GM19463 (cell line): ENCODE measurements around the gene SEZ6L.

Experiments used
- ATAC-seq: cut with Tn5 transposase; IDR thresholded peaks from one replicate; pipeline ENCODE4 v1.9.1; 2021; ENCODE audit warnings: mild to moderate bottlenecking, moderate library complexity; ENCODE audit not compliant: unreplicated experiment

Gene SEZ6L

DNA sequence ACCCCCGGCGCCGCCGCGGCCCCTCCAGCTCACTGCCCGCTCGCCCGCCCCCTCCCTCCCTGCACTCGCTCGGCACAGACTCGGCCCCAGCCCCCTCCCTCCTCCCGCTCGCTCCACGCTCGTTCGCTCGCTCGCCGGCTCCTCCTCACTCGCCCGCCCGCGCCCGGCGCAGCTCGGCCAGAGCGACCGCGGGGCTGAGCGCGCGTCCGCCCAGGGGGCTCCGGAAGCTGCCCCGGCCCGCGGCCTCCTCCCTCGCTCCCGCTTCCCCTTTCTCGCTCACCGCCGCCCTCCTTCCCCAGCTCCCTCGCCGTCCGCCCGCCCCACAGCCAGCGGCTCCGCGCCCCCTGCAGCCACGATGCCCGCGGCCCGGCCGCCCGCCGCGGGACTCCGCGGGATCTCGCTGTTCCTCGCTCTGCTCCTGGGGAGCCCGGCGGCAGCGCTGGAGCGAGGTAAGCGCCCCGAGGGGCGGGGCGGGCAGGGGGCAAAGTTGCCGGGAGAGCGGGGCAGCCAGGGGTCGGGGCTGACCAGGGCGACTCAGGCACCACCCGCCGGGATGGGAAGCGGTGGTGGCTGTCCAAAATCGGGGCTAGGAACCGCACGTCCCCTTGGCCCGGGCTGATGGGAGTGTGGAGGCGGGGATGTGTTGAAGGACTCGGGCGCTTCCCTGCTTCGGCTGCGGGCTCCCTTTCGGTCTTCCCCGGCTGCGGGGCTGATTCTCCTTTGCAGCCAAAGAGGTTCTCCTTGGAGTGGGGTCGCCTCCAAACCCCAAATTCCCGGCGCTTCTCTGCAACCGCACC is at the start of gene SEZ6L:
Gene SEZ6L, plus strand, starts transcription at position 148 of the 797 bp plus-strand sequence. Its CDS starts 208 bp downstream, at position 356.
- ATAC-seq = no peak

GRCh38 chr22:26122920-26123468 is 46.3 kb upstream of the SEZ6L start:
- no peak for ATAC-seq

- no peak for ATAC-seq
Measured at GRCh38 chr22:26124991-26125725, 44.1 kb upstream of the SEZ6L start.

GRCh38 chr22:26127126-26127525 is 42.1 kb upstream of the SEZ6L start:
- ATAC-seq = no peak

GRCh38 chr22:26127556-26127955 is 41.7 kb upstream of the SEZ6L start:
- no peak for ATAC-seq

- no peak for ATAC-seq
Measured at GRCh38 chr22:26131589-26132154, 37.6 kb upstream of the SEZ6L start.

- no peak for ATAC-seq
Measured at GRCh38 chr22:26134654-26135330, 34.5 kb upstream of the SEZ6L start.

DNA sequence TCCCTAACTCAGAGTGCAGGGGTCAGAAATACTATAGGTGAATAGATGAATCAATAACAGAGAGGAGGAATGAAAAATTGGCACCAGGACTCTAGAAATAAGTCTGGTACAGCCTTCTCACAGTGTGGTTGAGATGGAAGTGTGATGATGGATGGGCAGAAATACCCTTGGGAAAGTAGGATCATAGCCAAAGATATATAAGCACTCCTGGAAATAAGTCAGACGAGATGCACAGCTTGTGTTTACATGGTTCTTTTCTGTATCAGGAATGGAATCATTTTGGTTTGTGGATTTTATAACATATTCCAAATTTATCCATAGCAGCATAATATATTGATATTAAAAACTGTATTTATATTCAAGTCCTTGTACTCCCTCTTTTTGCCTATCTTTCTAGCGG is 33.5 kb upstream of the SEZ6L start:
- ATAC-seq = no peak

DNA sequence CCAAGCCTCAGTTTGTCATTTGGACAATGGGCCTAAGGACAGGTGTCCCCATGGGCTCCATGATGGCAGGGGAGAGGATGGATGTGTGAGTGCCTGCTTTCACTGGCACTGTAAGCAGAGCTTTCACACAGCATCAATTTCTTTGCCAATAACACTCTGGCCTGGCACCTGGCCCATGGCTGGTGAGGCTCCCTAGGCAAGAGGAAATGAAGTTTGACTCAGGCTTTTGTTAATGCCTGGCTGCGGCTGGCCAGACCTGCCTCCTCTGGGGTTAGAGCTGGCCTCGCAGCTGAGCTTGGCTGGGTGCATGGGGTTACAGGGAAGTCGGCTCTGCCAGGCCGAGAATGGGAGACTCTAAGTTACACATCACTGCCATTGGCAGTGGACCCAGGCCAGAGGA is 30.0 kb upstream of the SEZ6L start:
- no peak for ATAC-seq

DNA sequence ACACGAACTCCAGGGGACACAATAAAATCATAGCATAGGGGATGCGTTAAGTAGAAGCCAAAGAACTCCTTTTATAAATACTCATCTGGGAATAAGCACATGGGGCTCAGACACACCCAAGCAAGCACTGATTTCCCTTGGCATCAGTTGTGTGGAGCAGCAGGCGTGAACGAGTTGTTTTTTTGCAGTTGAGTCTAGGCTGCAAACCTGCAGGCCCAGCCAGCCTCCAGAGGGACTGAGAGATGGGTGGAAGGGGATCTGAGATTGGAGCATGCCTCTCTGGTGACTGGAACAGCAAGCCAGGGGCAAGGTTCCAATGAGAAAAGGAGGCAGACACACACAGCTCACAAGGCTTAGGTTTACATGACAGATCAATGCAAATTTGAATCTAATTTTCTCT is 27.4 kb upstream of the SEZ6L start:
- ATAC-seq = no peak

DNA sequence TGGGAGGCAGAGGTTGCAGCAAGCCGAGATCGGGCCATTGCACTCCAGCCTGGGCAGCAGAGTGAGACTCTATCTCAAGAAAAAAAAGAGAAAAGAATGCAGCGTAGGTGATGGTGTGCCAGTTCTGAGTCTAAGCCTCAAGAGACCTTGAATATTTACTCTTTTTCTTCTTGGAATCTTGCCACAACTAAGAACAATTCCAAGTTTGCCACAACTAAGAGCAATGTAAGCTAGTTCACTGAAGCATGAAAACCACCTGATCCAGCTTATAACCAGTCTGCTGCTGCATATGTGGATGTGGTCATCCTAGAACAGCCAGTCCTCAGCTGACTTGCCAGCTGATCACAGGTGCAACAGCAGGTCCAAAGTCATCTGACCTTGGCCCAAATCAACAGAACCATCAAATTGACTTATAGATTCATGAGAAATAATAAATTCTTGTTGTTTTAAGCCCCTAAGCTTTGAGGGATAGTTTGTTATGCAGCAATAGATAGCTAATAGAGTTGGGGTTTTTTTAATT is 25.4 kb upstream of the SEZ6L start:
- ATAC-seq = no peak

DNA sequence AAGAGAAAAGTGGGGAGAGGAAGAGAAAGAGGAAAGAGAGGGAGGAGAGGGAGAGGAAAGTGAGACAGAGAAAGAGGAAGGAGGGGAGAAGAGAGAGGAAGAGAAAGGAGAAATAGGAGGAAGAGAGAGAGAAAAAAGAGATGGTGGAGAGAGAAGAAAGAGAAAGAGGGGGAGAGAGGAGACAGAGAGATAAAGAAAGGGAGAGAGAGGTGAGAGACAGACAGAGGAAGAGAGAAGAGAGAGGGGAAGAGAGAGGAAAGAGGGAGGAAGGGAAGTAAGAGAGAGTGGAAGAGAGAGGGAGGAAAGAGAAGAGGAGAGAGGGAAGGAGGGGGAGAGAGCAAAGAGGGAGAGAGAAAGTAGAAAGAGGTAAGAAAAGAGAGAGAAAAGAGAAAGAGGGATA is 9.4 kb upstream of the SEZ6L start:
- ATAC-seq = no peak

GRCh38 chr22:26161746-26162145 is 7.5 kb upstream of the SEZ6L start:
- ATAC-seq = no peak

GRCh38 chr22:26162926-26163325 is 6.3 kb upstream of the SEZ6L start:
- ATAC-seq = no peak

- no peak for ATAC-seq
Measured at GRCh38 chr22:26164174-26164573, 5.1 kb upstream of the SEZ6L start.

GRCh38 chr22:26168330-26168851 is 871 bp upstream of the SEZ6L start:
- no peak for ATAC-seq

DNA sequence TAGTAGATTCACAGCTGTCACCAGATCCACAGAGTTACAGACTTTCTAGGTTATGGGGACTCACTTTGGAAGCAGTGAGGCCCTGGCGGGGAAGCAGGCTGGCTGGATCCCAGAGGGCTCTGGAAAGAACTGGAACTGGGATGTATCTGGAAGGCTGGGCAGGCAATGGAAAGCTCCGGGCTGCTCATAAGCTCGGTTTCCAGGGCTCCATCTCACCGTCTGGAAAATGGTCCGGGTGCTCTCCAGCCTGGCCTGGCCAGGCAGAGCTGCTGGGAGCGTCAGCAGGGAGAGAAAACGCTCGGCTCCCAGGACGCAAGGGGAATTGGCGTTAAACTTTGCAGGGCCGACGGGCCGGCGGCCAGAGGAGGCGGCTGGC is 335 bp upstream of the SEZ6L start:
- no peak for ATAC-seq

GRCh38 chr22:26170112-26170492 is 840 bp downstream of the SEZ6L start:
- ATAC-seq = no peak

- ATAC-seq = no peak
Measured at GRCh38 chr22:26170795-26171580, 1.7 kb downstream of the SEZ6L start.

DNA sequence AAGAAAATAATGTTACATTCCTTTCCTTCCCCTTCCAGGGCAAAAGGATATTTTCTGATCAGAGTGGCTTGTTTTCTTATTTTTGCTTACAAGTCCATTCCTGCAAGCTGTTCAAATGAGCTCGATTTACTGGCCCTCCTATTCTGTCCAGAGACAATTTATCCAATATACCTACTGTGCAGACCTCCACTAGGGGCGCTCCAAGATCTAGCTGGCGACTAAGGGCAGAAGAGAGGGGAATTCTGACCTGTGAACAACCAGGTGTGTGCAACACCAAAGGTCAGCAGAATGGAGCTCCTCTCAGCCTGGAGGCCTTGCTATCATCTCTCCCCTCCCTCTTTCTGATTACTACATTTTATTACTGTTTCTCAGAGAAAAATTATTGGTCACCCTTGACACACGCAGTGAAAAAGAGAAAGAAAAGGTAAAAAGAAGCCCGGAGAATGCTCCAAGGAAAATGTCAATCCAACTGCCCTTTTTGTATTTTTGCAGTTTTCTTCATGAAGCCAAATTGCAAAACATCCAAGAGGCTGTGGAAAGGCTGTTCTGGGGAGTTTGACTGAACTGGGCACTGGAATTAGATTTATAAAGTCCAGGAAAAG is 3.2 kb downstream of the SEZ6L start:
- no peak for ATAC-seq
